ENCODE results near the gene WEE2. TPM values are rescaled to one million over a fixed set of nuclear protein-coding genes. Genes with fewer than 3 reads are reported as not detected.

Gene WEE2
- total and polyA plus RNA-seq, 2 of the 13 experiments (the other 11 are each of a cell fraction or from before 2014, with no cell fraction given) = not detected

GRCh38 chr7:141664450-141664849, 43.7 kb upstream of the WEE2 start:
- Histone ChIP-seq H2AFZ (ENCODE audit: low read length) (no peak overlapping the region), H3K27me3 (ENCODE audit: control insufficient read depth in 1 of 2, insufficient read depth in 2 of 2, low read length in 2 of 2) (no peaks in the 10 kb centered on the region), H3K9ac (ENCODE audit: insufficient read depth, low read depth, low read length) (no peak overlapping the region), H3K4me2 (ENCODE audit: low read depth, low read length) (no peak overlapping the region), H4K20me1 (ENCODE audit: insufficient read depth, low read length) (no peaks in the 10 kb centered on the region), H3K4me3 (replicated peaks in 1 of 3; ENCODE audit: insufficient read depth in 1 of 3, low read depth in 2 of 3, low read length in 3 of 3) (no peak overlapping the region), H3K79me2 (ENCODE audit: insufficient read depth, low read length) (no peaks in the 10 kb centered on the region), H3K27ac (ENCODE audit: extremely low read length, insufficient read depth, low read length) (no peak overlapping the region), H3K9me3 (ENCODE audit: low read length) (no peaks in the 10 kb centered on the region), H3K4me1 (ENCODE audit: insufficient read depth, low read length) (peaks cover 24% of the 10 kb centered on the region), H3K36me3 (replicated peaks in 1 of 2; ENCODE audit: control insufficient read depth in 1 of 2, insufficient read depth in 2 of 2, low read length in 2 of 2) (peaks cover 4 to 20% of the 10 kb centered on the region in 2 experiments; a peak in 4 of 5 replicates)
- CTCF ChIA-PET (ENCODE audit: low intra/inter-chr PET ratio, low total read pairs) = no interaction called here
- WGBS (ENCODE audit: low lambda C conversion rate) = 84% methylated on average over 6 of the region's 6 CpGs
- in situ Hi-C loops (cut with HindIII; ENCODE audit: extremely low pct_ligation_motif_present, low pct_unique_long_range_greater_than_20kb) = no loop called here
- ATAC-seq = 0 out of 3 replicates have a peak, but pooled peaks have one; percentile 9
- intact Hi-C loops (cut with micrococcal nuclease; ENCODE audit: unreplicated experiment) = no loop called here
- no peak for FAIRE-seq
- POLR2A ChIA-PET = interaction anchor here (1.0 kb wide), 1 partner anchor 73 kb away, joined by 3 read pairs; the partner anchor contains the start of gene SSBP1
- TF ChIP-seq ZNF331 (CRISPR knock-in tag; IDR thresholded peaks at IDR 0.05) (no peak), HNF4A (CRISPR knock-in tag; IDR thresholded peaks at IDR 0.05) (0 out of 2 replicates have a peak, but pooled peaks have one; percentile 15), ZNF7 (CRISPR knock-in tag; IDR thresholded peaks at IDR 0.05) (no peak), PLRG1 (conservative IDR thresholded peaks at IDR 0.05) (no peak)
- DNase-seq (ENCODE audit: low spot score) = no peak
- BruUV-seq (replicated peaks) = no TSS peak

- no peak overlapping the region for H3K4me2 ChIP-seq (ENCODE audit: low read depth, low read length)
- H3K4me1 ChIP-seq (ENCODE audit: insufficient read depth, low read length) = peaks cover 24% of the 10 kb centered on the region
- no peaks in the 10 kb centered on the region for H3K9me3 ChIP-seq (ENCODE audit: low read length)
- H3K4me3 ChIP-seq (replicated peaks in 1 of 3; ENCODE audit: insufficient read depth in 1 of 3, low read depth in 2 of 3, low read length in 3 of 3) = no peak overlapping the region
- no peak overlapping the region for H3K9ac ChIP-seq (ENCODE audit: insufficient read depth, low read depth, low read length)
- ChIA-PET CTCF (ENCODE audit: low intra/inter-chr PET ratio, low total read pairs) (no interaction called here), POLR2A (no interaction called here)
- TF ChIP-seq ZBTB26 (CRISPR knock-in tag; IDR thresholded peaks at IDR 0.05; ENCODE audit: borderline replicate concordance) (no peak), ZNF672 (CRISPR knock-in tag; IDR thresholded peaks at IDR 0.05) (no peak), ARNT2 (CRISPR knock-in tag; IDR thresholded peaks at IDR 0.05; ENCODE audit: low read depth) (no peak), NONO (IDR thresholded peaks at IDR 0.05) (no peak), NONO (CRISPR knock-in tag; conservative IDR thresholded peaks at IDR 0.05) (no peak), ATF7 (IDR thresholded peaks at IDR 0.05) (no peak), ATF7 (CRISPR knock-in tag; IDR thresholded peaks at IDR 0.05) (no peak), HNF1B (CRISPR knock-in tag; IDR thresholded peaks at IDR 0.05) (no peak), ZNF800 (CRISPR knock-in tag; IDR thresholded peaks at IDR 0.05) (no peak)
- BruUV-seq (replicated peaks) = no TSS peak
- H3K27me3 ChIP-seq (ENCODE audit: control insufficient read depth in 1 of 2, insufficient read depth in 2 of 2, low read length in 2 of 2) = no peaks in the 10 kb centered on the region
- ATAC-seq (no peak), FAIRE-seq (no peak), DNase-seq (ENCODE audit: low spot score) (no peak)
- H4K20me1 ChIP-seq (ENCODE audit: insufficient read depth, low read length) = no peaks in the 10 kb centered on the region
- intact Hi-C loops (cut with micrococcal nuclease; ENCODE audit: unreplicated experiment) (no loop called here), in situ Hi-C loops (cut with HindIII; ENCODE audit: extremely low pct_ligation_motif_present, low pct_unique_long_range_greater_than_20kb) (no loop called here)
- H3K27ac ChIP-seq (ENCODE audit: extremely low read length, insufficient read depth, low read length) = no peak overlapping the region
- WGBS (ENCODE audit: low lambda C conversion rate) = 95% methylated on average over 16 of the region's 18 CpGs
- no peaks in the 10 kb centered on the region for H3K79me2 ChIP-seq (ENCODE audit: insufficient read depth, low read length)
- H3K36me3 ChIP-seq (replicated peaks in 1 of 2; ENCODE audit: control insufficient read depth in 1 of 2, insufficient read depth in 2 of 2, low read length in 2 of 2) = peaks cover 4 to 21% of the 10 kb centered on the region in 2 experiments; a peak in 4 of 5 replicates
- no peak overlapping the region for H2AFZ ChIP-seq (ENCODE audit: low read length)
Observed at GRCh38 chr7:141665208-141666035, 42.7 kb upstream of the WEE2 start.
